ENCODE measurements around the gene SLC6A6. TPM values are rescaled to one million over a fixed set of nuclear protein-coding genes. Genes with fewer than 3 reads are reported as not detected.
A peak's percentile ranks its signal among the peaks of the same experiment; 100 is the strongest.
"Not testable (repeated sequence)": the region's sequence is repeated elsewhere in the genome, so short reads cannot be mapped to it uniquely, and the experiment has no call there.

The SLC6A6 gene
- total and polyA plus RNA-seq, 2 donors from 2014 or later: 7.1 to 64.0 TPM

DNA sequence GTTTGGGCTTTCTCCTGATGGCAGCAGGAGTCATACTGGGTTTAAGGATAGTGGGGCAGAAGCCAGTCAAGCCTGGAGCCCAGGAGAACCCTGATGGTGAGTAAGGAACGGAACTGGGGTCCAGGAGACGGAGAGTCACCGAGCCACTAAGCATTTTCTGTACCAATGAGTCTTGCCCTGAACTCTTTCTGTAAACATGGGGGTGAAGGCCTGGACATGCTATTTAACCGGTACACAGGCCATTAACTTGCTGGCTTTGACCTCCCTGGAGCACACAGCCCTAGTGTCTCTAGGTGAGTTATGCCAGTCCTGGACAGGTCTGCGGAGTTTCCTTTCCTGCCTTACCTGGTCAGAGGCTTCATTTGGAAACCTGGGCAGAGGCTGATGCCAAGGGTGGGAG lies 3.9 kb downstream of the SLC6A6 start:
- intact Hi-C loops (cut with DNase I): no loop called here
- peaks cover 7 to 35% (median 21%) of the 10 kb centered on the region in 3 donors for H3K4me1 ChIP-seq (ENCODE audit: control insufficient read depth in 2 of 3, insufficient read depth in 2 of 3, low read depth in 1 of 3, low read length in 3 of 3)
- H3K9ac ChIP-seq (ENCODE audit: low read length in 3 of 3): peak overlapping the region in 1 of 3 donors; percentile 82
- peaks cover 0 to 4% (median 2%) of the 10 kb centered on the region in 3 donors for H3K36me3 ChIP-seq (ENCODE audit: control insufficient read depth in 2 of 3, insufficient read depth in 3 of 3, low read length in 3 of 3)
- peak overlapping the region; percentile 68 to 79 for H3K27ac ChIP-seq (ENCODE audit: low read depth in 2 of 2, low read length in 2 of 2)
- peak in 2 of 5 donors; percentile 44 to 66 for DNase-seq
- TF ChIP-seq, protein P1, sequence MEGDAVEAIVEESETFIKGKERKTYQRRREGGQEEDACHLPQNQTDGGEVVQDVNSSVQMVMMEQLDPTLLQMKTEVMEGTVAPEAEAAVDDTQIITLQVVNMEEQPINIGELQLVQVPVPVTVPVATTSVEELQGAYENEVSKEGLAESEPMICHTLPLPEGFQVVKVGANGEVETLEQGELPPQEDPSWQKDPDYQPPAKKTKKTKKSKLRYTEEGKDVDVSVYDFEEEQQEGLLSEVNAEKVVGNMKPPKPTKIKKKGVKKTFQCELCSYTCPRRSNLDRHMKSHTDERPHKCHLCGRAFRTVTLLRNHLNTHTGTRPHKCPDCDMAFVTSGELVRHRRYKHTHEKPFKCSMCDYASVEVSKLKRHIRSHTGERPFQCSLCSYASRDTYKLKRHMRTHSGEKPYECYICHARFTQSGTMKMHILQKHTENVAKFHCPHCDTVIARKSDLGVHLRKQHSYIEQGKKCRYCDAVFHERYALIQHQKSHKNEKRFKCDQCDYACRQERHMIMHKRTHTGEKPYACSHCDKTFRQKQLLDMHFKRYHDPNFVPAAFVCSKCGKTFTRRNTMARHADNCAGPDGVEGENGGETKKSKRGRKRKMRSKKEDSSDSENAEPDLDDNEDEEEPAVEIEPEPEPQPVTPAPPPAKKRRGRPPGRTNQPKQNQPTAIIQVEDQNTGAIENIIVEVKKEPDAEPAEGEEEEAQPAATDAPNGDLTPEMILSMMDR (IDR thresholded peaks at IDR 0.05; ENCODE audit: borderline replicate concordance, extremely low read depth, insufficient read depth): no peak
- peak overlapping the region in 2 of 3 donors; percentile 20 to 93 for H3K4me3 ChIP-seq (ENCODE audit: low read length in 3 of 3)
- no peak for FAIRE-seq
- no peaks in the 10 kb centered on the region for H3K27me3 ChIP-seq (ENCODE audit: control insufficient read depth, insufficient read depth, low read length)
- no peaks in the 10 kb centered on the region for H3K9me3 ChIP-seq (ENCODE audit: control insufficient read depth in 2 of 3, insufficient read depth in 1 of 3, low read length in 3 of 3)

DNA sequence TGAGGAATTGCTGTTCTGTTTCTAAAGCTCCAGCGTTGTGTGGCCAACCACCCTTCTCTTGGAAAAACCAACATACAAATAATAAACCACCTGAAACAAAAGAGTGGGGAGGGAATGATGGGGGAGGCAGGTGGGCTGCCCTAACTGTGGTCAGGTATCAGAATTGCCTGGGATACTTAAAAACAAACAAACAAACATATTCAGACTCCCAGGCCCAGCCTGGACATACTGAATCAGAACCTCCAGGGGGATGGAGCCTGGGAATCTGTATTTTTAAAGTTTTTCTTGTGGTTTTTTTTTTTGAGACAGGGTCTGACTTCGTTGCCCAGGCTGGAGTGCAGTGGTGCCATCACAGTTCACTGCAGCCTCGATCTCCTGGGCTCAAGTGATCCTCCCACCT lies 4.4 kb downstream of the SLC6A6 start:
- Histone ChIP-seq H3K27ac (ENCODE audit: low read depth in 2 of 2, low read length in 2 of 2) (peak overlapping the region; percentile 68 to 79), H3K4me1 (ENCODE audit: control insufficient read depth in 2 of 3, insufficient read depth in 2 of 3, low read depth in 1 of 3, low read length in 3 of 3) (peaks cover 7 to 35% (median 21%) of the 10 kb centered on the region in 3 donors), H3K4me3 (ENCODE audit: low read length in 3 of 3) (peak overlapping the region in 1 of 3 donors; percentile 20), H3K9me3 (ENCODE audit: control insufficient read depth in 2 of 3, insufficient read depth in 1 of 3, low read length in 3 of 3) (no peaks in the 10 kb centered on the region), H3K27me3 (ENCODE audit: control insufficient read depth, insufficient read depth, low read length) (no peaks in the 10 kb centered on the region), H3K36me3 (ENCODE audit: control insufficient read depth in 2 of 3, insufficient read depth in 3 of 3, low read length in 3 of 3) (peaks cover 0 to 4% (median 2%) of the 10 kb centered on the region in 3 donors), H3K9ac (ENCODE audit: low read length in 3 of 3) (peak overlapping the region in 1 of 3 donors; percentile 82)
- TF ChIP-seq, protein P1 (IDR thresholded peaks at IDR 0.05; ENCODE audit: borderline replicate concordance, extremely low read depth, insufficient read depth): no peak
- FAIRE-seq (no peak), DNase-seq (peak in 1 of 5 donors; percentile 36)
- intact Hi-C loops (cut with DNase I): no loop called here

DNA sequence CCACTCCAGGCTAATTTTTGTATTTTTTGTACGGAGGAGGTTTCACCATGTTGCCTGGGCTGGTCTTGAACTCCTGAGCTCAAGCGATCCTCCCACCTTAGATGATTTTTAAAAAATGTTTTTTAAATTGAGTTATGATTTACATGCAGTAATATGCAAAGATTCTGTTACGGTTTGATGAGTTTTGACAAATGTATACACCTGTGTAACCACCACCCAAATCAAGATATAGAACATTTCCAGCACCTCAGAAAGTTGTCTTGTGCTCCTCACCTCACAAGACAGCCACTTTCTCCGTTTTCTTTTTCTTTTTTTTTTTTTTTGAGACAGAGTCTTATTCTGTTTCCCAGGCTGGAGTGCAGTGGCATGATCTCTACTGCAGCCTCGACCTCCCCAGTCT lies 4.8 kb downstream of the SLC6A6 start:
- Histone ChIP-seq H3K9ac (ENCODE audit: low read length in 3 of 3) (no peak overlapping the region), H3K4me3 (ENCODE audit: low read length in 3 of 3) (no peak overlapping the region), H3K4me1 (ENCODE audit: control insufficient read depth in 2 of 3, insufficient read depth in 2 of 3, low read depth in 1 of 3, low read length in 3 of 3) (peaks cover 7 to 35% (median 21%) of the 10 kb centered on the region in 3 donors), H3K36me3 (ENCODE audit: control insufficient read depth in 2 of 3, insufficient read depth in 3 of 3, low read length in 3 of 3) (peaks cover 0 to 4% (median 2%) of the 10 kb centered on the region in 3 donors), H3K27me3 (ENCODE audit: control insufficient read depth, insufficient read depth, low read length) (no peaks in the 10 kb centered on the region), H3K9me3 (ENCODE audit: control insufficient read depth in 2 of 3, insufficient read depth in 1 of 3, low read length in 3 of 3) (no peaks in the 10 kb centered on the region), H3K27ac (ENCODE audit: low read depth in 2 of 2, low read length in 2 of 2) (no peak overlapping the region)
- DNase-seq: no peak
- intact Hi-C loops (cut with DNase I): no loop called here
- FAIRE-seq: no peak
- TF ChIP-seq, protein P1 (IDR thresholded peaks at IDR 0.05; ENCODE audit: borderline replicate concordance, extremely low read depth, insufficient read depth): no peak

DNA sequence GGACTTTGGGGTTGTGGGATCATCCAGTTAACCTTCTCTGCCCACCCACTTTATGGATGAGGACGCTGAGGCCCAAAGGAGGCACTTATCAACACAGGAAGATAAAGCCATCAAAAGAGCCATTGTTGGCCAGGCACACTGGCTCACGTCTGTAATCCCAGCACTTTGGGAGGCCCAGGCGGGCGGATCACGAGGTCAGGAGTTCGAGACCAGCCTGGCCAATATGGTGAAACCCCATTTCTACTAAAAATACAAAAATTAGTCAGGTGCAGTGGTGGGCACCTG lies 7.3 kb downstream of the SLC6A6 start:
- DNase-seq; H3K9me3 ChIP-seq (ENCODE audit: control insufficient read depth in 2 of 3, insufficient read depth in 1 of 3, low read length in 3 of 3); H3K4me3 ChIP-seq (ENCODE audit: low read length in 3 of 3); FAIRE-seq; H3K9ac ChIP-seq (ENCODE audit: low read length in 3 of 3); H3K27me3 ChIP-seq (ENCODE audit: control insufficient read depth, insufficient read depth, low read length); H3K36me3 ChIP-seq (ENCODE audit: control insufficient read depth in 2 of 3, insufficient read depth in 3 of 3, low read length in 3 of 3); H3K27ac ChIP-seq (ENCODE audit: low read depth in 2 of 2, low read length in 2 of 2); intact Hi-C loops (cut with DNase I): not testable (repeated sequence)
- H3K4me1 ChIP-seq (ENCODE audit: control insufficient read depth in 2 of 3, insufficient read depth in 2 of 3, low read depth in 1 of 3, low read length in 3 of 3): peaks cover 5 to 28% (median 19%) of the 10 kb centered on the region in 3 donors

Measured in kidney (tissue), 14 donors.